IPS-20b (cell line): Measurements from ENCODE around the gene RAB13.
A peak's percentile ranks its signal among the peaks of the same experiment; 100 is the strongest.

Source experiments
- H3K27ac ChIP-seq: one replicate; pipeline ENCODE4 v1.5.1; 2013; ENCODE audit warnings: low read length
- H3K27me3 ChIP-seq: 2 replicates; pipeline ENCODE4 v1.6.1; 2013; ENCODE audit warnings: mild to moderate bottlenecking, low read length, inconsistent platforms; ENCODE audit not compliant: insufficient read depth
- H3K36me3 ChIP-seq: 2 replicates; pipeline ENCODE4 v1.6.1; 2013; ENCODE audit warnings: low read depth, mild to moderate bottlenecking, inconsistent platforms, low read length, moderate library complexity; ENCODE audit not compliant: insufficient read depth
- H3K4me1 ChIP-seq: 2 replicates; pipeline ENCODE4 v1.6.1; 2013; ENCODE audit warnings: mild to moderate bottlenecking, control low read depth, inconsistent platforms, low read length, moderate library complexity; ENCODE audit not compliant: insufficient read depth
- H3K4me3 ChIP-seq: 2 replicates; pipeline ENCODE4 v1.5.1; 2013; ENCODE audit warnings: mild to moderate bottlenecking, low read length, inconsistent platforms
- H3K9ac ChIP-seq: 2 replicates; pipeline ENCODE4 v1.6.1; 2013; ENCODE audit warnings: low read depth, mild to moderate bottlenecking, inconsistent platforms, low read length, moderate library complexity
- H3K9me3 ChIP-seq: 2 replicates; pipeline ENCODE4 v1.6.1; 2013; ENCODE audit warnings: mild to moderate bottlenecking, low read depth, low read length, inconsistent platforms; ENCODE audit not compliant: insufficient read depth

RAB13 gene

GRCh38 chr1:153976819-153977249 is 9.3 kb downstream of the RAB13 start:
- peaks cover 53% of the 10 kb centered on the region for H3K36me3 ChIP-seq

GRCh38 chr1:153973525-153973924 is 12.6 kb downstream of the RAB13 start:
- Histone ChIP-seq H3K36me3 (peaks cover 33% of the 10 kb centered on the region), H3K9ac (no peak overlapping the region), H3K27me3 (no peaks in the 10 kb centered on the region), H3K9me3 (no peaks in the 10 kb centered on the region), H3K27ac (no peak overlapping the region), H3K4me1 (no peaks in the 10 kb centered on the region; the same call in 1 of the 2 replicates), H3K4me3 (no peak overlapping the region)

More at GRCh38 chr1:153976819-153977249, 9.3 kb downstream of the RAB13 start:
- Histone ChIP-seq H3K27me3 (no peaks in the 10 kb centered on the region), H3K9ac (peak overlapping the region; percentile 90), H3K4me1 (no peaks in the 10 kb centered on the region; the same call in 1 of the 2 replicates), H3K27ac (peak overlapping the region; percentile 11), H3K4me3 (peak overlapping the region; percentile 85), H3K9me3 (no peaks in the 10 kb centered on the region)

- Histone ChIP-seq H3K36me3 (peaks cover 32% of the 10 kb centered on the region), H3K4me1 (no peaks in the 10 kb centered on the region; the same call in 1 of the 2 replicates), H3K9ac (no peak overlapping the region), H3K27me3 (no peaks in the 10 kb centered on the region), H3K4me3 (no peak overlapping the region), H3K27ac (no peak overlapping the region), H3K9me3 (no peaks in the 10 kb centered on the region)
These were observed 13.1 kb downstream of the RAB13 start for GRCh38 chr1:153973071-153973470.

- Histone ChIP-seq H3K36me3 (peaks cover 26% of the 10 kb centered on the region), H3K27me3 (no peaks in the 10 kb centered on the region), H3K9me3 (no peaks in the 10 kb centered on the region), H3K9ac (no peak overlapping the region), H3K4me3 (no peak overlapping the region), H3K4me1 (peaks cover 8% of the 10 kb centered on the region; the same call in 1 of the 2 replicates), H3K27ac (no peak overlapping the region)
These were observed 15.8 kb downstream of the RAB13 start for GRCh38 chr1:153970346-153970745.

GRCh38 chr1:153968972-153969371 is 17.2 kb downstream of the RAB13 start:
- H3K27me3 ChIP-seq: no peaks in the 10 kb centered on the region
- H3K9ac ChIP-seq: peak overlapping the region; percentile 97; the same call in 1 of the 2 replicates
- peaks cover 14% of the 10 kb centered on the region for H3K36me3 ChIP-seq
- H3K4me3 ChIP-seq: peak overlapping the region; percentile 93; the same call in 1 of the 2 replicates
- H3K4me1 ChIP-seq: peaks cover 8% of the 10 kb centered on the region; the same call in 1 of the 2 replicates
- H3K9me3 ChIP-seq: no peaks in the 10 kb centered on the region
- H3K27ac ChIP-seq: no peak overlapping the region

- H3K4me3 ChIP-seq: peak overlapping the region; percentile 93
- H3K4me1 ChIP-seq: peaks cover 8% of the 10 kb centered on the region; the same call in 1 of the 2 replicates
- H3K9ac ChIP-seq: peak overlapping the region; percentile 97
- H3K27ac ChIP-seq: peak overlapping the region; percentile 98
- H3K9me3 ChIP-seq: no peaks in the 10 kb centered on the region
- no peaks in the 10 kb centered on the region for H3K27me3 ChIP-seq
- H3K36me3 ChIP-seq: peaks cover 9% of the 10 kb centered on the region; the same call in 1 of the 2 replicates
These were observed 17.7 kb downstream of the RAB13 start for GRCh38 chr1:153968408-153968807.

GRCh38 chr1:153968000-153968363 is 18.2 kb downstream of the RAB13 start:
- H3K4me1 ChIP-seq: peaks cover 8% of the 10 kb centered on the region; the same call in 1 of the 2 replicates
- peaks cover 4% of the 10 kb centered on the region; the same call in 1 of the 2 replicates for H3K36me3 ChIP-seq
- peak overlapping the region; percentile 97 for H3K9ac ChIP-seq
- no peaks in the 10 kb centered on the region for H3K9me3 ChIP-seq
- H3K27ac ChIP-seq: peak overlapping the region; percentile 98
- peak overlapping the region; percentile 93 for H3K4me3 ChIP-seq
- H3K27me3 ChIP-seq: no peaks in the 10 kb centered on the region

- no peaks in the 10 kb centered on the region for H3K9me3 ChIP-seq
- H3K27me3 ChIP-seq: no peaks in the 10 kb centered on the region
- H3K9ac ChIP-seq: peak within 1 kb of the TSS; percentile 97
- H3K27ac ChIP-seq: peak within 1 kb of the TSS; percentile 98
- peaks cover 8% of the 10 kb centered on the region; the same call in 1 of the 2 replicates for H3K4me1 ChIP-seq
- no peaks in the 10 kb centered on the region for H3K36me3 ChIP-seq
- peak within 1 kb of the TSS; percentile 93 for H3K4me3 ChIP-seq
These were observed 18.8 kb downstream of the RAB13 start, which contains the start of gene CREB3L4 for GRCh38 chr1:153967107-153967999. Gene CREB3L4, plus strand, starts transcription at chr1:153967902. Its CDS starts 624 bp downstream, at chr1:153968526.

- peak overlapping the region; percentile 90 for H3K4me3 ChIP-seq
- no peaks in the 10 kb centered on the region for H3K9me3 ChIP-seq
- peak overlapping the region; percentile 80 for H3K27ac ChIP-seq
- H3K9ac ChIP-seq: peak overlapping the region; percentile 93
- H3K27me3 ChIP-seq: no peaks in the 10 kb centered on the region
- H3K36me3 ChIP-seq: peaks cover 30% of the 10 kb centered on the region
- peaks cover 19% of the 10 kb centered on the region; the same call in 1 of the 2 replicates for H3K4me1 ChIP-seq
These were observed 22.2 kb downstream of the RAB13 start for GRCh38 chr1:153963850-153964331.

- peak within 1 kb of the TSS; percentile 98 for H3K9ac ChIP-seq
- H3K36me3 ChIP-seq: peaks cover 30% of the 10 kb centered on the region
- peaks cover 21% of the 10 kb centered on the region; the same call in 1 of the 2 replicates for H3K4me1 ChIP-seq
- H3K27ac ChIP-seq: peak within 1 kb of the TSS; percentile 80
- no peaks in the 10 kb centered on the region for H3K9me3 ChIP-seq
- H3K4me3 ChIP-seq: peak within 1 kb of the TSS; percentile 90
- H3K27me3 ChIP-seq: no peaks in the 10 kb centered on the region
These were observed 22.9 kb downstream of the RAB13 start, which contains the start of gene SLC39A1 for GRCh38 chr1:153963030-153963849. Gene SLC39A1, minus strand, starts transcription at chr1:153963537. Its CDS starts 822 bp downstream, at chr1:153962715.
